Left ventricle myocardium inferior (tissue), 1 donor: ENCODE results near the gene CYBC1. TPM values are rescaled to one million over a fixed set of nuclear protein-coding genes. Genes with fewer than 3 reads are reported as not detected.

Experiments used
- DNase-seq: peaks from one replicate; pipeline ENCODE4 v3.0.0-alpha.2; 2020
- H3K27ac ChIP-seq: fragments of 200-600 bp; replicated peaks from 2 replicates; pipeline ENCODE4 v1.8.0; 2021
- H3K27me3 ChIP-seq: fragments of 200-600 bp; 2 replicates; pipeline ENCODE4 v1.8.0; 2021; ENCODE audit warnings: low read depth
- H3K36me3 ChIP-seq: fragments of 200-600 bp; 2 replicates; pipeline ENCODE4 v1.8.0; 2021
- H3K4me1 ChIP-seq: fragments of 200-600 bp; 2 replicates; pipeline ENCODE4 v1.8.0; 2021
- H3K4me3 ChIP-seq: fragments of 200-600 bp; 2 replicates; pipeline ENCODE4 v1.8.0; 2021; ENCODE audit warnings: mild to moderate bottlenecking, moderate library complexity
- H3K9me3 ChIP-seq: fragments of 200-600 bp; replicated peaks from 2 replicates; pipeline ENCODE4 v1.8.0; 2021
- CTCF ChIP-seq: fragments of 200-600 bp; IDR thresholded peaks from 2 replicates; pipeline ENCODE4 v1.8.0; 2021; ENCODE audit warnings: antibody characterized with exemption, mild to moderate bottlenecking, borderline replicate concordance
- intact Hi-C: fragments of 100-400 bp; cut with micrococcal nuclease; formaldehyde crosslinking; loops from one replicate; pipeline ENCODE4 v1.11.0; 2022
- total RNA-seq: library from RNA; stranded (reverse); fragmentation: NEBNext Ultra II Directional; extraction: Animal tissue kit (Norgen Biotek cat#: 25700); gene quantifications from one replicate; pipeline ENCODE4 v1.2.1, GENCODE V29; 2021
- donor health status: DM: no; HTN: yes; CAD: no; lungs with severe emphysema.

The CYBC1 gene
- total RNA-seq, 1 donor from 2014 or later = 23.8 TPM

GRCh38 chr17:82434216-82434565 lies 16.4 kb downstream of the CYBC1 start:
- H3K9me3 ChIP-seq = no peaks in the 10 kb centered on the region
- no peaks in the 10 kb centered on the region for H3K27me3 ChIP-seq
- no peak for DNase-seq
- no peak for TF ChIP-seq CTCF
- intact Hi-C loops = no loop called here
- no peak overlapping the region for H3K4me3 ChIP-seq
- no peak overlapping the region for H3K27ac ChIP-seq
- H3K4me1 ChIP-seq = no peaks in the 10 kb centered on the region
- H3K36me3 ChIP-seq = peaks cover 17% of the 10 kb centered on the region

GRCh38 chr17:82433560-82434215 lies 16.9 kb downstream of the CYBC1 start:
- no peaks in the 10 kb centered on the region for H3K9me3 ChIP-seq
- intact Hi-C loops = no loop called here
- no peak for DNase-seq
- no peaks in the 10 kb centered on the region for H3K27me3 ChIP-seq
- H3K36me3 ChIP-seq = peaks cover 17% of the 10 kb centered on the region
- no peak overlapping the region for H3K27ac ChIP-seq
- no peaks in the 10 kb centered on the region for H3K4me1 ChIP-seq
- TF ChIP-seq CTCF = no peak
- H3K4me3 ChIP-seq = no peak overlapping the region

- H3K36me3 ChIP-seq = peaks cover 10% of the 10 kb centered on the region
These were observed 18.5 kb downstream of the CYBC1 start for GRCh38 chr17:82432017-82432416.

GRCh38 chr17:82429824-82430223 lies 20.7 kb downstream of the CYBC1 start:
- Histone ChIP-seq H3K4me3 (no peak overlapping the region), H3K4me1 (no peaks in the 10 kb centered on the region), H3K9me3 (no peaks in the 10 kb centered on the region), H3K27me3 (no peaks in the 10 kb centered on the region), H3K27ac (no peak overlapping the region), H3K36me3 (no peaks in the 10 kb centered on the region)
- no peak for DNase-seq
- no peak for TF ChIP-seq CTCF
- intact Hi-C loops = no loop called here

More at GRCh38 chr17:82432017-82432416, 18.5 kb downstream of the CYBC1 start:
- no peak for TF ChIP-seq CTCF
- Histone ChIP-seq H3K4me3 (no peak overlapping the region), H3K27me3 (no peaks in the 10 kb centered on the region), H3K4me1 (no peaks in the 10 kb centered on the region), H3K27ac (no peak overlapping the region), H3K9me3 (no peaks in the 10 kb centered on the region)
- intact Hi-C loops = no loop called here
- DNase-seq = no peak

GRCh38 chr17:82428546-82428945 lies 22.0 kb downstream of the CYBC1 start:
- H3K27me3 ChIP-seq = no peaks in the 10 kb centered on the region
- no peaks in the 10 kb centered on the region for H3K36me3 ChIP-seq
- no peak overlapping the region for H3K4me3 ChIP-seq
- no peak overlapping the region for H3K27ac ChIP-seq
- no peaks in the 10 kb centered on the region for H3K9me3 ChIP-seq
- H3K4me1 ChIP-seq = no peaks in the 10 kb centered on the region
- TF ChIP-seq CTCF = no peak
- intact Hi-C loops = no loop called here
- no peak for DNase-seq
